DND-41 (cell line): Measurements from ENCODE around the gene SLC25A25.

ENCODE experiments used
- ATAC-seq: fragments of 200-7000 bp; cut with Tn5 transposase; 3 replicates; pipeline ENCODE4 v1.9.1; 2021; ENCODE audit warnings: low read depth; ENCODE audit not compliant: insufficient read depth
- DNase-seq: peaks from one replicate; pipeline ENCODE4 v3.0.0-alpha.2; 2020
- H2AFZ ChIP-seq: 2 replicates; pipeline ENCODE4 v1.6.0; 2012; ENCODE audit warnings: low read depth, low read length
- H3K27ac ChIP-seq: 2 replicates; pipeline ENCODE4 v1.5.1; 2012; ENCODE audit warnings: low read length, inconsistent platforms
- H3K27me3 ChIP-seq: fragments of 200-600 bp; sonication (generic); 2 replicates; pipeline ENCODE4 v1.6.0; 2012; ENCODE audit warnings: low read length, mild to moderate bottlenecking, inconsistent platforms; ENCODE audit not compliant: insufficient read depth, poor library complexity
- H3K36me3 ChIP-seq: 2 replicates; pipeline ENCODE4 v1.5.1; 2012; ENCODE audit warnings: low read length, inconsistent platforms; ENCODE audit not compliant: insufficient read depth
- H3K4me1 ChIP-seq: 2 replicates; pipeline ENCODE4 v1.5.1; 2012; ENCODE audit warnings: mild to moderate bottlenecking, low read length; ENCODE audit not compliant: insufficient read depth
- H3K4me2 ChIP-seq: 2 replicates; pipeline ENCODE4 v1.6.0; 2012; ENCODE audit warnings: mild to moderate bottlenecking, moderate library complexity, low read length, inconsistent platforms; ENCODE audit not compliant: insufficient read depth
- H3K4me3 ChIP-seq, 2 experiments: fragments of 200-600 bp in 1 of 2; shearing (Covaris generic) in 1 of 2; 2 replicates each; pipeline ENCODE4 v1.5.1; 2012 to 2016; ENCODE audit warnings: inconsistent platforms in 2 of 2, low read length in 2 of 2, mild to moderate bottlenecking in 2 of 2, low read depth in 1 of 2, moderate library complexity in 1 of 2
- H3K79me2 ChIP-seq: 2 replicates; pipeline ENCODE4 v1.6.0; 2012; ENCODE audit warnings: low read length, inconsistent platforms; ENCODE audit not compliant: insufficient read depth
- H3K9ac ChIP-seq: 2 replicates; pipeline ENCODE4 v1.6.0; 2012; ENCODE audit warnings: low read depth, mild to moderate bottlenecking, inconsistent platforms, low read length, moderate library complexity
- H3K9me3 ChIP-seq: 2 replicates; pipeline ENCODE4 v1.5.1; 2012; ENCODE audit warnings: low read length, moderate library complexity, mild to moderate bottlenecking, inconsistent platforms; ENCODE audit not compliant: insufficient read depth, severe bottlenecking
- H4K20me1 ChIP-seq: 2 replicates; pipeline ENCODE4 v1.6.0; 2012; ENCODE audit warnings: low read length; ENCODE audit not compliant: insufficient read depth
- EZH2 ChIP-seq: IDR thresholded peaks from 3 replicates; pipeline ENCODE4 v1.6.1; 2012; ENCODE audit warnings: borderline replicate concordance, low read depth, mild to moderate bottlenecking, moderate library complexity, low read length, inconsistent platforms; ENCODE audit not compliant: severe bottlenecking
- TF ChIP-seq, protein P1 (sequence below): IDR thresholded peaks from 2 replicates; pipeline ENCODE4 v1.5.1; 2012; ENCODE audit warnings: borderline replicate concordance, low read length, moderate library complexity, mild to moderate bottlenecking; ENCODE audit not compliant: poor library complexity, severe bottlenecking; ENCODE audit errors: extremely low read depth

SLC25A25 gene

DNA sequence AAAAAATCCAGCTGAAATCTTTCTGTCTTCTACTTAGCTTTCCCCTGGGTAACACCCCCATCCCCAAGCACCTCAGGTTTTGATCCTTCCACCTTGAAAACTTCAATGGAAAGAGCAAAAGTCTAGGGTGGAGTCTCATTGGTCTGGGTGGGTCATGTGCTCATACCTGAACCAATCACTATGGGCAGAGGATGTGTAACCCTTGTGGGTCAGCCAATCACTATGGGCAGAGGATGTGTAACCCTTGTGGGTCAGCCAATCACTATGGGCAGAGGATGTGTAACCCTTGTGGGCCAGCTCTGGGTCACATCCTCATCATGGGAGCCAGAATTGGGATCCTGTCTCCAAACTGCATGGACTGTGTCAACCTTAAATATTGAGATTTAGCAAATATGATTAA is 19.4 kb upstream of the SLC25A25 start:
- Histone ChIP-seq H3K9ac (no peak overlapping the region), H3K4me1 (no peaks in the 10 kb centered on the region), H3K4me3 (no peak overlapping the region), H3K36me3 (no peaks in the 10 kb centered on the region), H3K79me2 (no peaks in the 10 kb centered on the region), H2AFZ (no peak overlapping the region), H3K27ac (no peak overlapping the region), H4K20me1 (no peaks in the 10 kb centered on the region), H3K27me3 (no peaks in the 10 kb centered on the region), H3K9me3 (no peaks in the 10 kb centered on the region), H3K4me2 (no peak overlapping the region)
- TF ChIP-seq, protein P1, sequence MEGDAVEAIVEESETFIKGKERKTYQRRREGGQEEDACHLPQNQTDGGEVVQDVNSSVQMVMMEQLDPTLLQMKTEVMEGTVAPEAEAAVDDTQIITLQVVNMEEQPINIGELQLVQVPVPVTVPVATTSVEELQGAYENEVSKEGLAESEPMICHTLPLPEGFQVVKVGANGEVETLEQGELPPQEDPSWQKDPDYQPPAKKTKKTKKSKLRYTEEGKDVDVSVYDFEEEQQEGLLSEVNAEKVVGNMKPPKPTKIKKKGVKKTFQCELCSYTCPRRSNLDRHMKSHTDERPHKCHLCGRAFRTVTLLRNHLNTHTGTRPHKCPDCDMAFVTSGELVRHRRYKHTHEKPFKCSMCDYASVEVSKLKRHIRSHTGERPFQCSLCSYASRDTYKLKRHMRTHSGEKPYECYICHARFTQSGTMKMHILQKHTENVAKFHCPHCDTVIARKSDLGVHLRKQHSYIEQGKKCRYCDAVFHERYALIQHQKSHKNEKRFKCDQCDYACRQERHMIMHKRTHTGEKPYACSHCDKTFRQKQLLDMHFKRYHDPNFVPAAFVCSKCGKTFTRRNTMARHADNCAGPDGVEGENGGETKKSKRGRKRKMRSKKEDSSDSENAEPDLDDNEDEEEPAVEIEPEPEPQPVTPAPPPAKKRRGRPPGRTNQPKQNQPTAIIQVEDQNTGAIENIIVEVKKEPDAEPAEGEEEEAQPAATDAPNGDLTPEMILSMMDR, result no peak
- TF ChIP-seq EZH2, result no peak
- peak; percentile 47; the same call in 1 of the 3 replicates for ATAC-seq
- DNase-seq, result no peak

- no peak for ATAC-seq
- H3K27ac ChIP-seq, result no peak overlapping the region
- H3K9me3 ChIP-seq, result no peaks in the 10 kb centered on the region
- H3K4me3 ChIP-seq, result no peak overlapping the region
- no peaks in the 10 kb centered on the region for H4K20me1 ChIP-seq
- H3K36me3 ChIP-seq, result no peaks in the 10 kb centered on the region
- H3K4me2 ChIP-seq, result no peak overlapping the region
- no peak overlapping the region for H3K9ac ChIP-seq
- no peaks in the 10 kb centered on the region for H3K4me1 ChIP-seq
- H3K79me2 ChIP-seq, result no peaks in the 10 kb centered on the region
- TF ChIP-seq EZH2, result no peak
- TF ChIP-seq, protein P1, result no peak
- DNase-seq, result no peak
- no peaks in the 10 kb centered on the region for H3K27me3 ChIP-seq
- H2AFZ ChIP-seq, result no peak overlapping the region
Observed at GRCh38 chr9:128049843-128050242, 18.2 kb upstream of the SLC25A25 start.

DNA sequence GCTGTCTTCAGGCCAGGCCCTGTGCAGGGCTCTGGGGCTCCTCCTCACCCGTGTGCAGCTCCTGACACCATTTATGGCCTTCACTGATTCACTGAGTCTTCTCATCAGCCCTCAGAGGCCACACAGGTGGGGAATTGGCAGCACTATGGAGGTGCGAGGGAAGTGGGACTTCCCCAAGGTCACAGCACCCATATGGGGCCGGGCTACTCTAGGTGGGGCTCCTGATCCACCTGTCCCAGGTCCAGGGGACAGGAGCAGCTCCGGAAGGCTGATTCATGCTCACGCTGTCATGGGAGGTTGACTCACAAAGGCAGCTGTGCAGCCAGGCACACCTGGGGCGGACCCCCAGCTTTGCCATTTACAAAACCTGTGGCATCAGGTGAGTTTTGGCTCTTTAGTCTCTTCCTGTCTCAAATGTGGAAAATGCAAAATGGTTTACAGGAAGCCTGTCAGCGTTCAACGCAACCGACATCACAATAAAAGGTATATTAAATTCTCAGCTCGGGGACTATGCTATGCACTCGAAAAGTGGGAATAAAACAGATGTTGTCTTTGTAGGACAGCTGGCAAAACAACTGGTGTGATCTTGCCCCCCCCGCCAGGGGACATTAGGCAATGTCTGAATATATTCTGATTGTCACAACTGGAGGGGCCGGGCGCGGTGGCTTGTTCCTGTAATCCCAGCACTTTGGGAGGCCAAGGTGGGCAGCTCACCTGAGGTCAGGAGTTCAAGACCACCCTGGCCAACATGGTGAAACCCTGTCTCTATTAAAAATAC is 15.9 kb upstream of the SLC25A25 start:
- no peak overlapping the region for H3K9ac ChIP-seq
- H3K4me2 ChIP-seq, result no peak overlapping the region
- H3K36me3 ChIP-seq, result no peaks in the 10 kb centered on the region
- no peaks in the 10 kb centered on the region for H3K79me2 ChIP-seq
- ATAC-seq, result no peak
- no peaks in the 10 kb centered on the region for H4K20me1 ChIP-seq
- H2AFZ ChIP-seq, result no peak overlapping the region
- no peaks in the 10 kb centered on the region for H3K4me1 ChIP-seq
- TF ChIP-seq, protein P1, result no peak
- no peak for TF ChIP-seq EZH2
- H3K9me3 ChIP-seq, result no peaks in the 10 kb centered on the region
- H3K4me3 ChIP-seq, result no peak overlapping the region
- no peaks in the 10 kb centered on the region for H3K27me3 ChIP-seq
- no peak overlapping the region for H3K27ac ChIP-seq
- no peak for DNase-seq
